Glutamatergic neuron (in vitro differentiated cells): ENCODE data around the gene FANCL. TPM values are rescaled to one million over a fixed set of nuclear protein-coding genes. Genes with fewer than 3 reads are reported as not detected.
"Not testable (repeated sequence)": the region's sequence is repeated elsewhere in the genome, so short reads cannot be mapped to it uniquely, and the experiment has no call there.

ENCODE experiments used
- DNase-seq: peaks from one replicate; pipeline ENCODE4 v3.0.0; 2022
- H3K27ac Mint-ChIP-seq: one replicate; pipeline ENCODE4 v1.8.0; 2020; ENCODE audit warnings: mild to moderate bottlenecking, mixed read lengths, inconsistent platforms; ENCODE audit not compliant: unreplicated experiment
- H3K27me3 Mint-ChIP-seq: one replicate; pipeline ENCODE4 v1.8.0; 2020; ENCODE audit warnings: mild to moderate bottlenecking, moderate library complexity, mixed read lengths, inconsistent platforms; ENCODE audit not compliant: unreplicated experiment
- H3K36me3 Mint-ChIP-seq: one replicate; pipeline ENCODE4 v1.8.0; 2020; ENCODE audit warnings: mild to moderate bottlenecking, mixed read lengths, inconsistent platforms; ENCODE audit not compliant: unreplicated experiment
- H3K4me1 Mint-ChIP-seq: one replicate; pipeline ENCODE4 v1.8.0; 2020; ENCODE audit warnings: mild to moderate bottlenecking, low read depth, mixed read lengths, inconsistent platforms; ENCODE audit not compliant: unreplicated experiment
- H3K4me3 Mint-ChIP-seq: one replicate; pipeline ENCODE4 v1.8.0; 2020; ENCODE audit warnings: mild to moderate bottlenecking, mixed read lengths, inconsistent platforms; ENCODE audit not compliant: unreplicated experiment
- H3K9me3 Mint-ChIP-seq: one replicate; pipeline ENCODE4 v1.8.0; 2020; ENCODE audit warnings: mild to moderate bottlenecking, moderate library complexity, mixed read lengths, inconsistent platforms; ENCODE audit not compliant: unreplicated experiment
- total RNA-seq: library from RNA; stranded (reverse); fragmentation: NEBNext Ultra II Directional; extraction: Animal tissue kit (Norgen Biotek cat#: 25700); gene quantifications from one replicate; pipeline ENCODE4 v1.2.1, GENCODE V29; 2021; ENCODE audit not compliant: unreplicated experiment
- TF ChIP-seq, protein P1 (sequence below): fragments of 200-600 bp; sonication (generic); IDR thresholded peaks from one replicate; pipeline ENCODE4 v1.5.0; 2021; ENCODE audit not compliant: partially characterized antibody, unreplicated experiment

The FANCL gene
- total RNA-seq, 1 donor from 2014 or later = 16.5 TPM

DNA sequence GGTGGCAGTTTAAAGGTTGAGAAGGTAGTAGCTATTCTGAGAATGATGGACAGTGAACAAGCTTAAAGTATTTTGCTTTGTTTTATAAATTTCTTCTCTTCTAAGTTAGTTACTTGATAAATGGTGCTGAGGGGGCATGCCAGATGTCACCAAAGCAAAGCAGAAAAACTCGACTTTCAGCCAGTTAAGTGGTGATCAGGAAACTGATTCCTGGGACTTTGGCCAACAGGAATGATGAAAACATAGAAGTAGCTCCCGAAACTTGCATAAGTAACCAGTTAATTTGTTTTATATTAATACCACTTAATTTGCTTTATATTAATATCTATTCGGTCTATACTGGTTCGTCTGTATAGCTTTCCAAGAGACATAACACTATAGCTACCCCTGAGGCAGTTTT lies 82.6 kb downstream of the FANCL start:
- no peaks in the 10 kb centered on the region for H3K4me1 Mint-ChIP-seq
- TF ChIP-seq, protein P1, sequence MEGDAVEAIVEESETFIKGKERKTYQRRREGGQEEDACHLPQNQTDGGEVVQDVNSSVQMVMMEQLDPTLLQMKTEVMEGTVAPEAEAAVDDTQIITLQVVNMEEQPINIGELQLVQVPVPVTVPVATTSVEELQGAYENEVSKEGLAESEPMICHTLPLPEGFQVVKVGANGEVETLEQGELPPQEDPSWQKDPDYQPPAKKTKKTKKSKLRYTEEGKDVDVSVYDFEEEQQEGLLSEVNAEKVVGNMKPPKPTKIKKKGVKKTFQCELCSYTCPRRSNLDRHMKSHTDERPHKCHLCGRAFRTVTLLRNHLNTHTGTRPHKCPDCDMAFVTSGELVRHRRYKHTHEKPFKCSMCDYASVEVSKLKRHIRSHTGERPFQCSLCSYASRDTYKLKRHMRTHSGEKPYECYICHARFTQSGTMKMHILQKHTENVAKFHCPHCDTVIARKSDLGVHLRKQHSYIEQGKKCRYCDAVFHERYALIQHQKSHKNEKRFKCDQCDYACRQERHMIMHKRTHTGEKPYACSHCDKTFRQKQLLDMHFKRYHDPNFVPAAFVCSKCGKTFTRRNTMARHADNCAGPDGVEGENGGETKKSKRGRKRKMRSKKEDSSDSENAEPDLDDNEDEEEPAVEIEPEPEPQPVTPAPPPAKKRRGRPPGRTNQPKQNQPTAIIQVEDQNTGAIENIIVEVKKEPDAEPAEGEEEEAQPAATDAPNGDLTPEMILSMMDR = no peak
- no peak overlapping the region for H3K4me3 Mint-ChIP-seq
- H3K27ac Mint-ChIP-seq = no peak overlapping the region
- peaks cover 3% of the 10 kb centered on the region for H3K9me3 Mint-ChIP-seq
- H3K27me3 Mint-ChIP-seq = no peaks in the 10 kb centered on the region
- DNase-seq = no peak
- H3K36me3 Mint-ChIP-seq = no peaks in the 10 kb centered on the region

DNA sequence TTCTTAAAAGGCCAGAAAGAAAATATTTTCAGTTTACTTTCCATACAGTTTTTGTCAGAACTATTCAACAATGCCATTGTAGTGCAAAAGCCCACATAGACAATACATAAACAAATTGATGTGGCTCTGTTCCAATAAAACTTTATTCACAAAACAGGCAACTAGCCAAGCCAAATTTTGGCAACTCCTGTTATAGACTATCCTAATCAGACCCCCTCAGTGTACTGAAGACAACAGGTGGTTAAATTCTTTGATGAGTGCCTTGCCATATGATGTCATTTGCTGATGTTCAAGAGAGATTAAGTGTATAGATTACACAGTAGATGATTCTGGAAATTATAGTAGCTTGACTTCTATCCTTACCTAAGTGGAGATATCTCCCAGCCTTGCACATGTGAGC lies 83.4 kb downstream of the FANCL start:
- Mint-ChIP-seq H3K36me3 (no peaks in the 10 kb centered on the region), H3K27me3 (no peaks in the 10 kb centered on the region), H3K4me3 (no peak overlapping the region), H3K27ac (no peak overlapping the region), H3K4me1 (no peaks in the 10 kb centered on the region), H3K9me3 (peaks cover 3% of the 10 kb centered on the region)
- no peak for DNase-seq
- TF ChIP-seq, protein P1 = no peak

DNA sequence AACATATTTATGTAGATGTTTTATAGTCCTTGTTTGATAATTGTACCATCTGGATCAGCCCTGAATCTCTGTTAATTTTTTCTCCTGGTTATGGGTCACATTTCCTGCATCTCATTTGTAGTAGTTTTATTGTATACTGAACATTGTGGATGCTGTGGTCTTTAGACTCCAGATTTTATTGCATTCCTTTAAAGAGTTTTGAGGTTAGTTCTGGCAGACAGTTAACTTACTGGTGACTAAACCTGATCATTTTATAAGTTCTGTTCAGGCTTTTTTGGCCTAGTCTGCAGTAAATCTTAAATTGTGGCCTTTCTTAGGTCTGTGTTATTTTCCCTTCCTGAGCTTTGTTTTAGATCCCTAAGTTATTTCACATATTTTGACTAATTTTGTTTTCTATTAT lies 84.3 kb downstream of the FANCL start:
- Mint-ChIP-seq H3K27me3 (no peaks in the 10 kb centered on the region), H3K36me3 (no peaks in the 10 kb centered on the region), H3K9me3 (peaks cover 3% of the 10 kb centered on the region), H3K4me1 (no peaks in the 10 kb centered on the region), H3K4me3 (no peak overlapping the region), H3K27ac (no peak overlapping the region)
- TF ChIP-seq, protein P1 = no peak
- DNase-seq = no peak

DNA sequence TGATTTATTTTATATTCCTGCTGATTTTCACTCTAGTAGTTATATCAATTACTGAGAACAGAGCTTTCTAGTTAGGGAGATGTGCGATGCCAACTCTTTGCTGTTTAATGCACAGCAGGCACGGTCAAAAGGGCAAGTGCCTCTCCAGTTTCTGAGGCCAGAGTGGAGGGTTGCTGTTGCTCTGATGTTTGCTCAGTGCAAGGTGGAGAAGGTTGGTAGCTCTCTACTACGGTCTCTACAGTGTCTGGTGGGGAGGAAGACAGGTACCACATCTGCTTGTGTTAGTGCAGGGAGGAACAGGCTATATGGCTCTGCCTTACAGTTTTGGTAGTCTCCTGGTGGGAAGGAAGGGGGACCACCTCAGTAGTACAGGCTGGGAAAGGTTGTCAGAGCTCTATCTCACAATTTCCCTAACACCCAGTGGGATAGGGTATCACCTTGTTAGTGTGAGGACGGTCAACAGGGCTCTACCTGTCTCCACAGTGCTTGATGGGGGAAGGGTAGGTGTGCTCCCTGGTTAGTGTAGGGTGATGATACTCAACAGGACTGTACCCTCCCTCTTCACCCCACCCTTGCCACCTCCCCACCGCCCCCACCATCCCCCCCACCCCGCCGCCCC lies 85.9 kb downstream of the FANCL start:
- no peak overlapping the region for H3K4me3 Mint-ChIP-seq
- H3K27ac Mint-ChIP-seq = no peak overlapping the region
- no peaks in the 10 kb centered on the region for H3K27me3 Mint-ChIP-seq
- no peaks in the 10 kb centered on the region for H3K36me3 Mint-ChIP-seq
- no peaks in the 10 kb centered on the region for H3K4me1 Mint-ChIP-seq
- peaks cover 3% of the 10 kb centered on the region for H3K9me3 Mint-ChIP-seq
- no peak for DNase-seq
- TF ChIP-seq, protein P1 = no peak

DNA sequence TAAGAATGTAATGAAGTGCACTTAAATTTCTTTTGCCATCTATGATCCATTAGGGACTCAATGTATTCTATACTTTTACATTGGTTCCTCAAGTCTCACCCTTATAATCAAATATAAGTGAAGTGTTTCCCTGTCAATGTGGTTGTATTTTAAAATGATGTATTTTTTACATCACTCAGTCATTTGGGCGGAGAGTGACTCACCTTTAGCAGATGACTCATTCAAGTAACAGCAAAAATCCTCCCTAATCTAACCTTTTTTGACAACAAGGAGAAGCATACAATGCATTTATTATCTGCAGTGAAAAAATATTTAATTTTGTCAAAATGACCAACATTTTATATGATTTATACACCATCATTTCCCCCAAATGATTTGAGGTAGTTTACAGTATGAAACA lies 94.4 kb downstream of the FANCL start:
- Mint-ChIP-seq H3K27me3 (no peaks in the 10 kb centered on the region), H3K27ac (no peak overlapping the region), H3K4me3 (no peak overlapping the region), H3K9me3 (no peaks in the 10 kb centered on the region), H3K36me3 (no peaks in the 10 kb centered on the region), H3K4me1 (no peaks in the 10 kb centered on the region)
- DNase-seq = no peak
- TF ChIP-seq, protein P1 = no peak

DNA sequence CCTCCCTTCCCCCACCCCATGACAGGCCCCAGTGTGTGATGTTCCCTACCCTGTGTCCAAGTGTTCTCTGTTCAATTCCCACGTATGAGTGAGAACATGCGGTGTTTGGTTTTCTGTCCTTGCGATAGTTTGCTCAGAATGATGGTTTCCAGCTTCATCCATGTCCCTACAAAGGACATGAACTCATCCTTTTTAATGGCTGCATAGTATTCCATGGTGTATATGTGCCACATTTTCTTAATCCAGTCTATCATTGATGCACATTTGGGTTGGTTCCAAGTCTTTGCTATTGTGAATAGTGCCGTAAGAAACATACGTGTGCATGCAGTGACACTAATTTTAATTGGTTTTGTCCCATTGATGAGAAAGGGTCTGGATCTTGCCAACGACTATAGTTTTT lies 95.4 kb downstream of the FANCL start:
- H3K4me1 Mint-ChIP-seq, H3K36me3 Mint-ChIP-seq, DNase-seq, H3K27me3 Mint-ChIP-seq, H3K27ac Mint-ChIP-seq, H3K9me3 Mint-ChIP-seq, H3K4me3 Mint-ChIP-seq: not testable (repeated sequence)
